Measurements from ENCODE around the gene OFD1. TPM values are rescaled to one million over a fixed set of nuclear protein-coding genes. Genes with fewer than 3 reads are reported as not detected.

The OFD1 gene
- total RNA-seq, 2 donors from 2014 or later = 27.7 to 36.3 TPM

DNA sequence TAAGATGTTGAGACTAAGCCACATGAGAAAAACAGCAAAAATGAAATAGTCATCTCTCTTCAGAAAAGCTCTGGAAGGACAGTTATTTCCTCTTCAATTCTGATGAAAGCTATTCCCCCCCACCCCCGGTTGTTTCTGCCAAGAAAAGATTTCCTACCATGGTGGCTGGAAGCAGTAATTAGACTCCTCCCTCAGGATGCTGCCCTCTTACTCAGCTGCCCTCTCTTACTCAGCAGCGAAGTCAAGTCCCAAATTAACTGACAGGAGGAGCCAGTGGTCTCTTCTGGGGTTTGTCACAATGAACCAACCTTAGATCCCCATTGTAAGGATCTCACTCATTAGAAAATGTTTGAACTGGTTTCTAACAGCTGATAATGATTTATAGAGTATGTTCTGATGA lies 44.4 kb downstream of the OFD1 start:
- DNase-seq = no peak
- intact Hi-C loops (cut with DNase I, micrococcal nuclease) = no loop called here
- no peak for ATAC-seq

DNA sequence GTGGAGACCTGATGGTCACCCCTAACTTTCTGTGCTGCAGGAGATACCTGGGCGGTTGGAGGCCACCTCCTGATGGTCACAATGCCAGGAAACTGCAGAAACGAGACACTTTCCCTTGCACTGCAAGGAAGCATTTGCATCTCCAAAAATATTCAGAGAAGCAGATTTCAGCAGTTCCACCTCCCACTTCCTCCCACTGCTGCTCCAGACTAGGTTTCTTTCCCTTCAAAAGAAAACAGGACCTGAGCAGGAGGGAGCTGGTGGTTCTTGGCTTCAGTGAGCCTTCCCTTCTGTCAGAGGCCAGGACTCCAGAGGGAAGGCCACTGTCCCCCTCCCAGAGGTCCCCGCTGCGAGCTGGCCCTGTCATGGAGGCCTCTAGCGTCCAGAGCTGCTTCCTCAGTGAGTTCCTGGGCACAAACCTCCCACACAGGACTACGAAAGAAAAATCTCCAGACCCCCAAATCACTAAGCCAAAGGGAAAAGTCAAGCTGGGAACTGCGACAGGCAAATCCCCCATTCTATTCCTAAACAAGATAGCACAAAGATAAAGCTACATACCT lies 46.4 kb downstream of the OFD1 start:
- DNase-seq (no peak), ATAC-seq (no peak)
- intact Hi-C loops (cut with DNase I, micrococcal nuclease) = no loop called here

DNA sequence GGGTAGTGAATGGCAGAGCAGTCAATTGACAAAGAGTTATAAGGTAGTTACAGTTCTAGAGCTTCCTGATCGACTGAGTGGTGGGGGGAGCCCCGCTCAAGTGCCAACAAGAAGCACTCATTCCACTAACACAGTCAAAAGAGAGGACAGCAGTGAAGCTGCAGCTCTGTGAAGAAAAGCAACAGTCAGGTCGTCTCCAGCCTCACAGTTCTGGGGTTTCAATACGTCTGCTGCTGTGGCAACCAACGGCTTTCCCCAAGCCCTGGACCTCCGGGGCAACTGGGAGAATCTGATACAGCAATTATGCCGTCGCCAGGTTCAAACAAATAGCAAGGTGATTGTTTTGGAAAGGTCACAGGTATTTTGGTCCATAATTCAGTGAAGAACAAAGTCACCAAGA lies 51.5 kb downstream of the OFD1 start:
- intact Hi-C loops (cut with DNase I, micrococcal nuclease) = no loop called here
- no peak for DNase-seq
- ATAC-seq = no peak

DNA sequence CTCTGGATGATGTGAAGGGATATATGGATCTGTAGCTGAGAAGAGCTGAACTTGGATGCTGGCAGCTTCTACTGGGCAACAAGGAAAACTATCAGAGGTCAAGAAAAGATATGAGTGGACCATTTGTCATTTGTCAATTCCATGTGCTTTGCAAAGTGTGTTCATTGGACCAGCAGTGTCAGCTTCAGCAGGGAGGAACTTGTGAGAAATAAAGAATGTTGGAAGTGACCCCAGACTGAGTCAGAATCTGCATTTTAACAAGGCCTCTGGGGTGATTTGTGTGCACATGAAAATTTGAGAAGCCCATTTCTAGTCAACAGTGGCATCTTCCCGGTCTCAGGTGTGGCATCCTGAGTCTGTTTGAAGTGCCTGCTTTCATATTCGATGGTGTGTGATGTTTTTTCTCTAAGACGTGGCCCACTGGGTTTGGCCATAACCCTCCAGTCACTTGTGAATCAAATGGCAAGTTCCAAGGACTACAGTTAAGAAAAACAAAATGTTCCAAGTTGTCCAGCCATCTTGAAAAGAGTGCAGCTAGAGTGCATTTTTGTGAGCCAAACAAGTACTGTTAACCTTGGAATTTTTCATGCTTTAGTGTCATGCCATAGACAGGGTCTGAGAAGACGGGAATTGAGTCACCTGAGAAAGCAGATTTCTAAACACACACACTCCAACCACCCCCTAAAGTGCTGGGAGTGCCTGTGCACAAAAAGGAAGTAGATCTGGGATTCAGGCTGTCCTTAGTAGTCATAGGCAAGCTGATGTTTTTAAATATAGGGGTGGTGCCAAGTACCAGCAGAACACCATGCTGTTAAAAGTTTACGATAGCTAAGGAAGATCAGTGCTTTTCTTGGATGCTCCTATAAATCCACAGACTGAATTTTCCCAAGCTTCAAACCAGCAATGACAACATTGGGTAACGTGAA lies 55.9 kb downstream of the OFD1 start:
- intact Hi-C loops (cut with DNase I, micrococcal nuclease) = no loop called here
- ATAC-seq = no peak
- DNase-seq = no peak

DNA sequence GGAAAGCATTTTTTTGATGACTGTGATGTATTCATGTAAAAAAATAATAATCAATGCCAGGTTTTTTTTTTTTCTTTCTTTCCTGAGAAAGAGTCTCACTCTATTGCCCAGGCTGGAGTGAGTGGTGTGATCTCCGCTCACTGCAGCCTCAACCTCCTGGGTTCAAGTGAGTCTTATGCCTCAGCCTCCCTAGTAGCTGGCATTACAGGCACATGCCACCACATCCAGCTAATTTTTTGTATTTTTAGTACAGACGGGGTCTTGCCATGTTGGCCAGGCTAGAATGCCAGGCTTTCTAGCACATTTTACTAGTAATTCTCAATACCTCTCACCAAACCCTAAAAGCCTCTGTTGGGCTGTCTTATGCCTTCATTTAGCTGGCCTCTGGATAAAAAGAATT lies 56.6 kb downstream of the OFD1 start:
- intact Hi-C loops (cut with DNase I, micrococcal nuclease) = no loop called here
- DNase-seq (no peak), ATAC-seq (no peak)

DNA sequence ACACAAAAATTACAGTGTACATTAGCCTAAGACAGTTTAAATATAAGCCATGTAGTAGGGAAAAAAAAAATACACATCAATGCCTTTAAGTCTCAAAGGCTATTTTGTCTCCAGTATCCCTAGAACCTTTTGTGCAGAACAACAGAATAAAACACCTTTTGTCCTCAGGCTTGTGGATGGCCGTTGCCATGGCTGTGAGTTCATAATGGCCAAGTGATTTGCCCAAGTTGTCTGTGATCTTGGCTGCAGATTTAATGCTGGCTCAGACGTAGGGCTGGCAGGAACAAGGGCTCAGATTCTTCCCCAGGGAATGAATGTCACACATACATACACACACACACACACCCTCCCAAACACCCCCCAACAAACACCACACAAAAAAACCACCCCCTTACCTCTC lies 57.0 kb downstream of the OFD1 start:
- ATAC-seq (no peak), DNase-seq (no peak)
- intact Hi-C loops (cut with DNase I, micrococcal nuclease) = no loop called here

DNA sequence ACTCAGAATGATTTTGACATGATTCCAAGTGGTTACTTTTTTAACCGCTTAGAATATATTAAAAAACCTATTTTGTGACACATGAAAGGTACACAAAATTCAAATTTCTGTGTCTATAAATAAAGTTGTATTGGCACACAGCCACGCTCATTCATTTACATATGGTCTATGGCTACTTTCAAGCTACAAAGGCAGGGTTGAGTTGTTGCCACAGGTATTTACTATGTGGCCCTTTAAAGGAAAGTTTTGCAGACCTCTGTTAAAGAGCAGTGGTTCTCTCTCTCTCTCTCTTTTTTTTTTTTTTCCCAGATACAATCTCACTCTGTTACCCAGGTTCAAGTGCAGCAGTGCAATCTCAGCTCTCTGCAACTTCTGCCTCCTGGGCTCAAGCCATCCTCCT lies 59.3 kb downstream of the OFD1 start:
- no peak for ATAC-seq
- no peak for DNase-seq
- intact Hi-C loops (cut with DNase I, micrococcal nuclease) = no loop called here

DNA sequence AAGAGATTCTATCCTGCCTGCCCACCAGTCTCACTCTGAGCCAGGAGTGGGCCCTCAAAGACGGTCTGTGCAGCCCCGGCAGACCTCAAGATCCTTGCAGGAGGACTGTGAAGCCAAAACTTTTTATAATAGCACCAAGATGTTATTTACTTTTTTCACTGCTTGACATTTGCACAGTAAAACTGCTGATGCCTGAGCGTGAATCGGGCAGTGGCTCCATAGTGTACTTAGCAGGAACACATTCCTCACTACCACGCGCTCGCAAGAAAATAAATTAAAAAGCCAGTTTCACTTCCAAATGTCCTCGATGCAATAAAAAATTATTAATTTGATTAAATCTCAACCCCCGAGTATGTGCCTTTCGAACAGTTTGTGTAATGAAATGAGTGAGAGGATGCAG lies 59.9 kb downstream of the OFD1 start:
- intact Hi-C loops (cut with DNase I, micrococcal nuclease) = no loop called here
- no peak for DNase-seq
- no peak for ATAC-seq

DNA sequence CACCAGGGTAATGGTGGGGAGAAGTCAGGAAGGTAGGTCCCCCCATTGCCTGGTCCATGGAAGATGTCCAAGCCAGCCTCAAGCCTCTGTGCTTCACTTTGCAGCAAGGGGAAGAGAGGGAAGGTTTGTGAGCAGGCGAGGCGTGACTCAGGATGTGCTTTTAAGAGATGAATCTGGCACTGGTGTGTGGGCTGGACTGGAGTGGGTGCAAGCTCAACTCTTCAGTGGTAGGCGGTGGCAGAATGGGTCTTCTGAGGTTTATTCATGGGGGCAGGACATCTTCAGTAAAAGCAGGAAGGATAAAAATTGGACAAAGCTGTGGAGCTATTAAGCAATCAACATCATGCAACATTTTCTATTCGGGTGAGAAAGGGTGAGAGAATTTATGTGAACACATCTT lies 63.0 kb downstream of the OFD1 start:
- no peak for ATAC-seq
- intact Hi-C loops (cut with DNase I, micrococcal nuclease) = no loop called here
- no peak for DNase-seq

DNA sequence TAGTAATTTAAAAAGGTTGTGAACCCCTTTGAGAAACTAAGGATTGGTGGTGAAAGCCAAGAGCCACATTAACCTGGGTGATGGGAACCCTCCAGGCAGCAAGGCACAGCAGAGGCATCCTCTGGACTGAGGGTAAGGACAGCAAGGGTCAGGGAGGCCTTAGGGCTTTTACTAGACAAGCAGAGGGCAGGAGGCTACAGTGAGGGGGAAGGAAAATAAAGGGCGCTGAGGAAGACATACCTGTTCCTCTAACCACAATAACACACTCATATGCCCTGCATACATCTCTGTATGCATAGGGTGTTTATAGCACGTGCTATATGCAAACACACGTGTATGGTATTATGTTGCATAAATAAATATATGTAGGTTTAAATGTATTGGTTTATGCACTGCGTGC lies 63.6 kb downstream of the OFD1 start:
- intact Hi-C loops (cut with DNase I, micrococcal nuclease) = no loop called here
- ATAC-seq = no peak
- no peak for DNase-seq

DNA sequence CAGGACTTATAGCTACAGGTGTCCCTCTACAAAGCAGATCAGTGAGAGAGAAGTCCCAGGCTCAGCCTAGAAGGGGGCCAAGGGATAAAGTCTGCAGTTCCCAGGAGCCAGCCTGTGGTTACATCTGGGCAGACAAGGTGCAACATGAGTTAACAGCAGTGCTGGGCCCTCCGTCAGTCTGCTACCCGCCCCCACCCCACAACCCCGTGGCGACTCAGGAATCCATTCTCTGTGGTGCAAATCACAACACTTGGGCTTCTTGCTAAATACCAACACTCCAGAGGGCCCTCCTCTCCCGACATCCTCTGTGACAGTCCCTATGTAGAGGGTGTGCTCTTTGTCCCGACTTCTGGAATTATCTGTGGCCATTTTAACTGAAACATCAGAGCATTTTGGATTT lies 68.6 kb downstream of the OFD1 start:
- DNase-seq = no peak
- intact Hi-C loops (cut with DNase I, micrococcal nuclease) = no loop called here
- ATAC-seq = no peak

DNA sequence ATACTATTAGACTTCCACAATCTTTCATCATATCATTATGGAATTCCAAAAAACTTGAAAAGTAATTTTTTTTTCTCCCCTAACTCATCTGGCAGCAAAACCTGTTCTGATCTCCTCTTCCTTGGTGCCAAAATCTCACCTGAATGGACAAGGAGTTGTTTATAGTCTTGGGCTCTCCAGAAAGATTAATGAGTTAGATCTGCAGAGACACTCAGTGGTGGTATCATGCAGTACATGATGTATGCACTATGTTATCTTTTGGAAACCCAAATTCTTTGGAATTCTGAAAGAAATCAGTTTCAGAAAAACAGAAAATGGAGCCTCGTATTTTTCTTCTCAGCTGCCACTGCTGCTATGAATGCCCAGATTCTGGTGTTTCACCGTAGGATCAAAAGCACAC lies 70.7 kb downstream of the OFD1 start:
- intact Hi-C loops (cut with DNase I, micrococcal nuclease) = no loop called here
- no peak for ATAC-seq
- no peak for DNase-seq

DNA sequence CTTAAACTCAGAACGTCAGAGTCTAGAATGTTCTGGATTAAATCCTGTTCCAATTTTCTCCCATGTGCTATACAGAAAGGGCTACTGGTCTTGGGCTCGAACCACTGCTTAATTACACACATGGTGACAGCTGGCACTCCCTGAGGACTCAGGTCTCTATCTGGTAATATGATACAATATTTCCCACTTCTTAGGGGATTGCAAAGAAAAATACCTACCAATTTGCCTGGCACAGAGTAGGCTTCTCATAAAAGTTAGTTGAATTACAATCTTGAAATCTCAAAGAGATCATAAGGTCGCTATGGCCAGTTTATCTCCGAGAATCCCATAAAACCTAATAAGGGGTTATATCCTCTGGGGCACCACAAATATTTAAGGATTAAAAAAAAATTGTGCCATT lies 73.7 kb downstream of the OFD1 start:
- intact Hi-C loops (cut with DNase I, micrococcal nuclease) = no loop called here
- no peak for DNase-seq
- ATAC-seq = no peak

DNA sequence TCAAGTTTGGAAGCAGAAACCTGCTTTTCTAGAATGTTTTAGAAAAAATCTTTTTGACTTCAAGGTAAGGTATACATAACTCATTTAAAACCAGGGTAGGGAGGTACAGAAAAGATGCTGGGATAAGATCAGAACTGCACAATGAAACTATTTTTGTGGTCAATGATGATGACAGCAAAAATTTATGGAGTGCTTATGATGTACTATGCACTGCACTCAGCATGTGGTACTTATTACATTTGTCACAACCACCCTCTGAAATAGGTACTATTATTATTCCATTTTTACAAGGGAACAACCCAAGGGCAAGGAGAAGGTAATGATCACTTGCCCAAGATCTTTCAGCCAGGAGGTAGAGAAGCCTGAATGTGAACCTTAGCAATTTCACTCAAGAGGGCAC lies 74.3 kb downstream of the OFD1 start:
- ATAC-seq = no peak
- no peak for DNase-seq
- intact Hi-C loops (cut with DNase I, micrococcal nuclease) = no loop called here

DNA sequence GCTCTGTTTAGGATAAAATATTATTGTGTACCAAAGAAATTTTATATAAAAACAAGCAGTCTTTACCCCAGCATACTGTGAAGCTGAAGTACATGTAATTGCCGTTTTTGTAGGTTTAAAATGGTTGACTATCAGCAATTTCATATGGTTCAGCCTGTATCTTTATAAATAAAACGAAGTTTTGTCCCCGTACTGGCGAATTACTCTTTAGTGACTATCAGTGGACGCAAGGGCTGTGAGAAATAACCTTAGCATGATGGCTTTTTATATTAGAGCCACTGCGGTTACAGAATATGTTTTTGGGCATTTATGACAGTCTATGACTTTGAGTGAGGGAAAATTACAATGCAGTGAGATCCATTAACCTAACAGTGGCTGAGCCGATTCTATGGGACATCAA lies 81.1 kb downstream of the OFD1 start:
- DNase-seq (no peak), ATAC-seq (no peak)
- intact Hi-C loops (cut with DNase I, micrococcal nuclease) = no loop called here

DNA sequence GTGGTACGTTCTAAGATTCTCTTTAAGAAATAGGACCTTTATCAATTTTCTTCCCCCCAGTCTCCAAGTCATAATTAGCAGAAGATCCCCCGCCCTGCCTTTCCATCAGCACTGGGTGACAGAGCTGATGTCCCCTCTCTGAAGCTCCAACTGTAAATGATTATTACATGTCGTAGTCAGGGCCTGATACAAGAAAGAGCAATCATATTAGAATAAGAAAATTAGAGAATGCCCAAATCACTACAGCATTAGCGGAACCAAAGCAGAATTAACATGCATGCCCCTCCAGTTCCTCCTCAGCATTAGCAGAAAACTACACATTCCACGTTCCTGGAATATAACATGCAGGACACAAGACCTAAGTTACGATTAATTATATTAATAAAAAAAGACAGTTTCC lies 81.6 kb downstream of the OFD1 start:
- no peak for DNase-seq
- intact Hi-C loops (cut with DNase I, micrococcal nuclease) = no loop called here

DNA sequence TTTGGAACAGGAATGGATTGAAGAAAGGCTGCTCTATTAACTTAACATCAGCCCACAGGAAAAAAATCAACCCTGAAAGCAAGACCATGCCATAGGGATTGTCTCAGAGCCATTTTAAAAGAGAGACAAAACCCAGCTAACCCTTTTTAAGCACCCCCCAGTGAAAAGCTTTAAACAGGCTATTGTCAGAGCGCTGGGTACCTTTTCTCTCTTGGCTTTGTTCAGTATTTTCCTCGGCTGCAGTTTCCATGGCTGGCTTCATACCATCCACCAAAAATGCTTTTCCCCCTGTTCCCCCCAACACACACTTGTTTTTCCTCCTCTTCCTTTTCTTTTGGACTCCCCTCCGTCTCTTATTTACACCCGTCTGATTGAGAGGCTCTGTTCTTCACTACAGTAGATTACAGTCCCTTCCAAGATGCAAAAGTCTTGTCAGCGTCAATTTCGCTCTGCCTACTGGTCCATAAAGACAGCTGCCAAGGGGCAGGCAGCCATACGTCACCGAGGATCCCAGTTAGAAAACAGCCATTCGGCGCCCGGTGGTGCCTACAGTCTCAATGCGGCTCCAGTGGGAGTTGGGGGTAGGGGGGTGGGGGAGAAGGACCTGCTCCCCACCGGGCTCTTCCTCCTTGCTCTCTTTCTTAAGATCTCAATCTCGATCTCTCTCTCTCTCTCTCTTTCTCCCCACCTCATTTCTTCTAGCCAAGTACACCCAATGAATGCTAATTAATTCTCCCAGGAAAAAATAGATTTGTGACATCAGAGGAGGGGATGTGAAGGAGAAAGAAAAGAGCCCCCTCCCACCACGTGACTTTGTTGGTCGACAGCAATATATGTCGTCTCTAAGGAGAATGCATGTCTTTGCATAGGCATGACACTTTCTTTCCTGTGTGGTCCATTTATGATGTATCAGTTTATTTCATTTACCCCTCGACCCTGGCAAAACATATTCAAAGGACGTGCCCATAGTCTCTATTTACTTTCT lies 82.4 kb downstream of the OFD1 start, which contains the start of gene GPM6B:
Gene GPM6B, minus strand, starts transcription at position 451 of the 985 bp plus-strand sequence. Its CDS starts 189 bp downstream, at position 262.
- ATAC-seq (no peak), DNase-seq (no peak)
- intact Hi-C loops (cut with DNase I, micrococcal nuclease) = no loop called here

More for the DNA sequence above, 81.6 kb downstream of the OFD1 start:
- no peak for ATAC-seq
